ENCODE results near the gene SCRN1. TPM values are rescaled to one million over a fixed set of nuclear protein-coding genes. Genes with fewer than 3 reads are reported as not detected.

SCRN1 gene
- total RNA-seq, 4 donors from 2014 or later: 63.6 to 105 (median 83.8) TPM

DNA sequence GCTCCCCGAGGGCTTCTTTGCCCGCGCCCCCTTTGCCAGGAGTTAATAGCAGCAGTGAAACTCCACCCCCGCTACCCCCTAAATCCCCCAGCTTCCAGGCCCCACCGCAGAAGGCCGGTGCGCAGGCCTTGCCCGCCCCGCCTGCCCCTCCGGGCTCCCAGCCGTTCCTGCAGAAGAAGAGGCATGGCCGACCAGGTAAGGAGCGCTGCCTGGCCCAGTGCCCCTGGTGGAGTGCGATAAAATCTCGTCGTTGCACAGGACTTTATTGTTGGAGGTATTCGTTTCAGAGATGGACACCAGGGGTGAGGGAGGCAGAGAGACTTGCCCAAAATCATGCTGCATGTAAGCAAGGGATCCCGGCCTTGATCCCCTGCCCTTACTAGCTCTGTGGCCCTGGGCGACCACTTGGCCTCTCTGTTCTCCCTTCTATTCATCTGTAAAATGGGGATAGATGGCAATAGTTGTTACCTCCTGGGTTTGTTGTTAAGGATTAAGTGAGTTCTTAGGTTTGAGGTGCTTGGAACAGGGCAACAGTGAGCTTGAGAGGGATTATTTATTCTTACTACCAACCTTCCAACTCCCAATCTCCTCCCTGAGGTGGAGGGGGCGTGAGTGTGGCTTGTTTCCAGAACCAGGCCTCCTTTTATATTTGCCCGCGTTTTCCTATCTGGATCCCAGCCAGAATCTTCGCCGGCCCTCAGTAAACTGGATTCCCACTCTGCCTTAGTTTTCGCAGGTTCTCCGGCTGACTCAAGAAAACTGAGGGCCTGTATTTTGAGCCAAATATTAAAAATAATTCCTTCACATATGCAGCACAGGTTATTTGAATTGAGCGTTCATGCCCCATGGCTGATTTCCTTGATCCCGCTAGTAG lies 105.0 kb downstream of the SCRN1 start:
- peak overlapping the region; percentile 49 to 55 (median 51) for H3K4me3 ChIP-seq
- H3K4me1 ChIP-seq: peaks cover 3 to 23% (median 17%) of the 10 kb centered on the region in 4 donors
- intact Hi-C loops (cut with DNase I): no loop called here
- TF ChIP-seq, protein P1, sequence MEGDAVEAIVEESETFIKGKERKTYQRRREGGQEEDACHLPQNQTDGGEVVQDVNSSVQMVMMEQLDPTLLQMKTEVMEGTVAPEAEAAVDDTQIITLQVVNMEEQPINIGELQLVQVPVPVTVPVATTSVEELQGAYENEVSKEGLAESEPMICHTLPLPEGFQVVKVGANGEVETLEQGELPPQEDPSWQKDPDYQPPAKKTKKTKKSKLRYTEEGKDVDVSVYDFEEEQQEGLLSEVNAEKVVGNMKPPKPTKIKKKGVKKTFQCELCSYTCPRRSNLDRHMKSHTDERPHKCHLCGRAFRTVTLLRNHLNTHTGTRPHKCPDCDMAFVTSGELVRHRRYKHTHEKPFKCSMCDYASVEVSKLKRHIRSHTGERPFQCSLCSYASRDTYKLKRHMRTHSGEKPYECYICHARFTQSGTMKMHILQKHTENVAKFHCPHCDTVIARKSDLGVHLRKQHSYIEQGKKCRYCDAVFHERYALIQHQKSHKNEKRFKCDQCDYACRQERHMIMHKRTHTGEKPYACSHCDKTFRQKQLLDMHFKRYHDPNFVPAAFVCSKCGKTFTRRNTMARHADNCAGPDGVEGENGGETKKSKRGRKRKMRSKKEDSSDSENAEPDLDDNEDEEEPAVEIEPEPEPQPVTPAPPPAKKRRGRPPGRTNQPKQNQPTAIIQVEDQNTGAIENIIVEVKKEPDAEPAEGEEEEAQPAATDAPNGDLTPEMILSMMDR (IDR thresholded peaks at IDR 0.05): no peak
- TF ChIP-seq POLR2AphosphoS5 (IDR thresholded peaks at IDR 0.05) (no peak), POLR2A (IDR thresholded peaks at IDR 0.05; ENCODE audit: low read depth) (no peak), EP300 (IDR thresholded peaks at IDR 0.05) (no peak)
- no peak overlapping the region for H3K27ac ChIP-seq (replicated peaks in 1 of 4)
- 51% methylated on average over 24 of the region's 28 CpGs for WGBS
- DNase-seq (ENCODE audit: extremely low spot score): peak; percentile 90
- H3K27me3 ChIP-seq: no peaks in the 10 kb centered on the region
- no peaks in the 10 kb centered on the region for H3K9me3 ChIP-seq
- H3K36me3 ChIP-seq: no peaks in the 10 kb centered on the region

DNA sequence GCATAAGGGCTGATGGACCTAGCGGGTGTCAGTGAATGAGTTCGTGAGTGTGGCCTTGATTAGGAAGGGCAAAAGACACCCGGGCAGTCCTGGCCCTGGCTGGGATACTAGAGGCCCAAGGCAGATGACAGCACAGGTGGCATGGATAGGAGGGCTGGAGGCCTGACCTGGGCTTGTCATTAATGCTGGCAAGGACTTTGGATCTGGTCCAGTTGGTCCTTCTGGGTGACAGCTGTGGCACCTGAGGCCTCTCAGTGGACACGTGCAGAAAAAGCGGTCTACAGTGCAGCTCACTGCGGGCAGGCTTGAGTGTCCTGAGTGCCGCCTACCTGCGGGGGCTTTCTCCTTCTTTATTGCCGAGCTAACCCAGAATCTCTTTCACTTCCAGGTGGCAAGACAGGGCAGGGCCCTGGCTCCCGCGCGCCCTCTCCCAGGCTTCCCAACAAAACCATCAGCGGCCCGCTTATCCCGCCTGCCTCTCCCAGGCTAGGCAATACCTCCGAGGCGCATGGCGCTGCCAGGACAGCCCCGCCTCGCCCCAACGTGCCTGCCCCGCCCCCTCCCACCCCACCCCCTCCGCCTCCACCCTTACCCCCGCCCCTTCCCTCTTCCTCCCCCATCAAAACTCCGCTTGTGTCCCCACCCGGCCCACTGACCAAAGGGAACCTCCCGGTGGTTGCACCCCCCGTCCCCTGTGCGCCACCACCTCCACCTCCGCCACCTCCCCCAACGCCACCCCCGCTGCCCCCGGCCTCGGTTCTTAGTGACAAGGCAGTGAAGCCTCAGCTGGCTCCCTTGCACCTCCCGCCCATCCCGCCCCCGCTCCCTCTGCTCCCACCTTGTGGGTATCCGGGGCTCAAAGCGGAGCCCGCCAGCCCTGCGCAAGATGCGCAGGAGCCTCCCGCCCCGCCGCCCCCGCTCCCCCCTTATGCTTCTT lies 105.9 kb downstream of the SCRN1 start:
- H3K36me3 ChIP-seq: no peaks in the 10 kb centered on the region
- H3K27ac ChIP-seq (replicated peaks in 1 of 4): no peak overlapping the region
- no peaks in the 10 kb centered on the region for H3K9me3 ChIP-seq
- peak; percentile 90 for DNase-seq (ENCODE audit: extremely low spot score)
- WGBS: 27% methylated on average over 21 of the region's 46 CpGs
- TF ChIP-seq EP300 (IDR thresholded peaks at IDR 0.05) (no peak), POLR2AphosphoS5 (IDR thresholded peaks at IDR 0.05) (no peak), POLR2A (IDR thresholded peaks at IDR 0.05; ENCODE audit: low read depth) (no peak)
- TF ChIP-seq, protein P1 (IDR thresholded peaks at IDR 0.05): no peak
- peak overlapping the region; percentile 49 to 55 (median 51) for H3K4me3 ChIP-seq
- intact Hi-C loops (cut with DNase I): no loop called here
- no peaks in the 10 kb centered on the region for H3K27me3 ChIP-seq
- peaks cover 3 to 23% (median 17%) of the 10 kb centered on the region in 4 donors for H3K4me1 ChIP-seq

DNA sequence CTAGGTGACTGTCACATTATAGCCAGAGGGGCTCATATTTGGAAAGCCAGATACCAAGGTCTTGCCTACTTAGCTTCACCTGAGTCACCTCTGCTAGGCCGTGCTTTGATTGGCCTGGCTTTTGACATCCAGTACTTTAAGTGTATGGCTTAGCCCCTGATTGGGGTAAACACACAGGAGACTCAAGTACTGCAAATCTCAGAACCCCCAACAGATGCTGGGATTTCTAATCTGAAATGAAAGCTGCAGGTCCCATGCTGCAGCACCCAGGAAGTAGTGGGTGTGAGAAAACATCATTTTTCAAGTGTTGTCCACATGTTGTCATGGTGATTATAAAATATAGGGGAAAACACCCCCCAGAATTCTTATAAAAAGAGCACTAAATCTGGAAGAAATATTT lies 107.1 kb downstream of the SCRN1 start:
- Histone ChIP-seq H3K27me3 (no peaks in the 10 kb centered on the region), H3K4me1 (peaks cover 3 to 23% (median 17%) of the 10 kb centered on the region in 4 donors), H3K4me3 (no peak overlapping the region), H3K9me3 (no peaks in the 10 kb centered on the region), H3K36me3 (no peaks in the 10 kb centered on the region), H3K27ac (replicated peaks in 1 of 4) (no peak overlapping the region)
- TF ChIP-seq POLR2A (IDR thresholded peaks at IDR 0.05; ENCODE audit: low read depth) (no peak), POLR2AphosphoS5 (IDR thresholded peaks at IDR 0.05) (no peak), EP300 (IDR thresholded peaks at IDR 0.05) (no peak)
- TF ChIP-seq, protein P1 (IDR thresholded peaks at IDR 0.05): no peak
- no peak for DNase-seq (ENCODE audit: extremely low spot score)
- WGBS: 100% methylated on average over 1 of the region's 1 CpG
- intact Hi-C loops (cut with DNase I): no loop called here

DNA sequence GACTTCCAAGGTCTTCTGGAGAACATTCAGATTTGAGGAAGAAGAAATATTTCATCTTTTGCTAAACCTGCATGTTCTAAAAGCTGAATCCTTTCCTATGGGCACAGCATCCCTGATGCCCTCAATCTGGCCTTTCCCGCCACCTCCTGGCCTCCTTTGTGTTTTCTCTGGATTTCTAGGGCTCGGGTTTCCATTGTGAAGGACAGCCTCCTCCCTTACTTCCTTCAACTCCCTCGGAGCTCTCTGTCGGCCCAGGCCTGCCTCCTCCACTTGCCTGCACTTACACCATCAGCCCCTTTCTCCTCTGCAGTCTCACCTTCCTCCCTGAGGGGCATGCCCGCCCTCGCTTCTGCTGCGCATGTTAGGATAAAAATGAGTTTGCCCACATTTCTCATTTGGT lies 107.9 kb downstream of the SCRN1 start:
- TF ChIP-seq POLR2AphosphoS5 (IDR thresholded peaks at IDR 0.05): no peak
- TF ChIP-seq, protein P1 (IDR thresholded peaks at IDR 0.05): no peak
- no peak for TF ChIP-seq EP300 (IDR thresholded peaks at IDR 0.05)
- no peak for TF ChIP-seq POLR2A (IDR thresholded peaks at IDR 0.05; ENCODE audit: low read depth)
- H3K36me3 ChIP-seq: no peaks in the 10 kb centered on the region

More for the DNA sequence above, 107.9 kb downstream of the SCRN1 start:
- H3K9me3 ChIP-seq: no peaks in the 10 kb centered on the region
- no peak overlapping the region for H3K27ac ChIP-seq (replicated peaks in 1 of 4)
- H3K27me3 ChIP-seq: no peaks in the 10 kb centered on the region
- intact Hi-C loops (cut with DNase I): no loop called here
- DNase-seq (ENCODE audit: extremely low spot score): no peak
- H3K4me3 ChIP-seq: no peak overlapping the region
- WGBS: 88% methylated on average over 7 of the region's 7 CpGs
- H3K4me1 ChIP-seq: peaks cover 3 to 23% (median 18%) of the 10 kb centered on the region in 4 donors
